Measurements from ENCODE around the gene EPHB3. TPM values are rescaled to one million over a fixed set of nuclear protein-coding genes. Genes with fewer than 3 reads are reported as not detected.

EPHB3 gene
- total and polyA plus RNA-seq, 7 donors = 0.08 to 1.6 (median 0.63) TPM

- no peak overlapping the region for H3K27ac ChIP-seq
- intact Hi-C loops (cut with DNase I) = no loop called here
- WGBS, 3 donors = 33 to 44% (median 42%) methylated on average over 7 of the region's 7 CpGs
- no peak for TF ChIP-seq CTCF (IDR thresholded peaks at IDR 0.05)
- H3K36me3 ChIP-seq (ENCODE audit: insufficient read depth in 1 of 2, low read depth in 1 of 2) = no peaks in the 10 kb centered on the region
- peaks cover 0 to 56% (median 8%) of the 10 kb centered on the region in 3 donors for H3K27me3 ChIP-seq (ENCODE audit: insufficient read depth in 3 of 3, low read length in 2 of 3)
- no peaks in the 10 kb centered on the region for H3K9me3 ChIP-seq
- no peak overlapping the region for H3K4me3 ChIP-seq
- ATAC-seq = peak; percentile 61 to 84 (median 70)
- DNase-seq = no peak
- peaks cover 3% of the 10 kb centered on the region for H3K4me1 ChIP-seq
Measured at GRCh38 chr3:184523825-184524615, 37.6 kb upstream of the EPHB3 start.

GRCh38 chr3:184524981-184525336 is 36.6 kb upstream of the EPHB3 start:
- H3K9me3 ChIP-seq = no peaks in the 10 kb centered on the region
- no peaks in the 10 kb centered on the region for H3K36me3 ChIP-seq (ENCODE audit: insufficient read depth in 1 of 2, low read depth in 1 of 2)
- peak in 3 of 4 donors; percentile 30 to 58 (median 50) for ATAC-seq
- H3K27me3 ChIP-seq (ENCODE audit: insufficient read depth in 3 of 3, low read length in 2 of 3) = peaks cover 0 to 56% (median 8%) of the 10 kb centered on the region in 3 donors
- peak in 1 of 2 donors; percentile 41 for DNase-seq
- peak overlapping the region; percentile 65 for H3K4me3 ChIP-seq
- peak overlapping the region; percentile 60 for H3K27ac ChIP-seq
- intact Hi-C loops (cut with DNase I) = no loop called here
- no peak for TF ChIP-seq CTCF (IDR thresholded peaks at IDR 0.05)
- peaks cover 3% of the 10 kb centered on the region for H3K4me1 ChIP-seq
- 0 to 3% (median 3%) methylated on average over 7 of the region's 7 CpGs for WGBS, 3 donors

GRCh38 chr3:184525337-184526087 is 36.1 kb upstream of the EPHB3 start:
- no peak for TF ChIP-seq CTCF (IDR thresholded peaks at IDR 0.05)
- H3K27ac ChIP-seq = peak overlapping the region; percentile 60
- peak overlapping the region; percentile 65 for H3K4me3 ChIP-seq
- ATAC-seq (peak; percentile 37 to 48 (median 45)), DNase-seq (no peak)
- H3K4me1 ChIP-seq = peaks cover 3% of the 10 kb centered on the region
- WGBS, 3 donors = 1 to 3% (median 2%) methylated on average over 51 to 60 of the region's 60 CpGs
- no peaks in the 10 kb centered on the region for H3K36me3 ChIP-seq (ENCODE audit: insufficient read depth in 1 of 2, low read depth in 1 of 2)
- peaks cover 0 to 58% (median 8%) of the 10 kb centered on the region in 3 donors for H3K27me3 ChIP-seq (ENCODE audit: insufficient read depth in 3 of 3, low read length in 2 of 3)
- H3K9me3 ChIP-seq = no peaks in the 10 kb centered on the region
- intact Hi-C loops (cut with DNase I) = no loop called here

GRCh38 chr3:184526088-184526433 is 35.5 kb upstream of the EPHB3 start:
- peaks cover 0 to 63% (median 8%) of the 10 kb centered on the region in 3 donors for H3K27me3 ChIP-seq (ENCODE audit: insufficient read depth in 3 of 3, low read length in 2 of 3)
- H3K27ac ChIP-seq = no peak overlapping the region
- no peak for ATAC-seq
- H3K4me3 ChIP-seq = peak overlapping the region; percentile 65
- intact Hi-C loops (cut with DNase I) = no loop called here
- peaks cover 3% of the 10 kb centered on the region for H3K4me1 ChIP-seq
- H3K9me3 ChIP-seq = no peaks in the 10 kb centered on the region
- H3K36me3 ChIP-seq (ENCODE audit: insufficient read depth in 1 of 2, low read depth in 1 of 2) = no peaks in the 10 kb centered on the region
- DNase-seq = no peak
- no peak for TF ChIP-seq CTCF (IDR thresholded peaks at IDR 0.05)
- WGBS, 3 donors = 11 to 17% (median 13%) methylated on average over 12 of the region's 12 CpGs
